RWPE2 (cell line): ENCODE data around the gene EPB41L2.

Source experiments
- ATAC-seq: fragments of 200-7000 bp; cut with Tn5 transposase; 3 replicates; pipeline ENCODE4 v1.9.1; 2021; ENCODE audit warnings: low read depth
- DNase-seq: peaks from one replicate; pipeline ENCODE4 v3.0.0-alpha.2; 2020; ENCODE audit warnings: low spot score
- H3K27ac ChIP-seq: fragments of 450-650 bp; 2 replicates; pipeline ENCODE4 v1.5.1; 2017; ENCODE audit warnings: mild to moderate bottlenecking; ENCODE audit not compliant: poor library complexity, severe bottlenecking
- H3K27me3 ChIP-seq: fragments of 250-450 bp; sonication (Bioruptor Pico); 2 replicates; pipeline ENCODE4 v1.5.1; 2021; ENCODE audit warnings: mild to moderate bottlenecking, moderate library complexity; ENCODE audit not compliant: insufficient read depth, poor library complexity, severe bottlenecking
- H3K36me3 ChIP-seq: fragments of 250-450 bp; sonication (Bioruptor Pico); 2 replicates; pipeline ENCODE4 v1.5.1; 2020; ENCODE audit warnings: low read depth, mild to moderate bottlenecking, moderate library complexity
- H3K4me1 ChIP-seq: fragments of 250-450 bp; sonication (Bioruptor Pico); 2 replicates; pipeline ENCODE4 v1.5.1; 2021; ENCODE audit warnings: mild to moderate bottlenecking, moderate library complexity; ENCODE audit not compliant: insufficient read depth, poor library complexity, severe bottlenecking
- H3K4me3 ChIP-seq: fragments of 250-450 bp; sonication (Bioruptor Pico); 2 replicates; pipeline ENCODE4 v1.5.1; 2021; ENCODE audit warnings: mild to moderate bottlenecking, moderate library complexity; ENCODE audit not compliant: severe bottlenecking
- H3K9me3 ChIP-seq: fragments of 250-450 bp; sonication (Bioruptor Pico); 2 replicates; pipeline ENCODE4 v1.5.1; 2021; ENCODE audit warnings: mild to moderate bottlenecking, moderate library complexity; ENCODE audit not compliant: severe bottlenecking
- CTCF ChIP-seq: fragments of 450-650 bp; IDR thresholded peaks from one replicate; pipeline ENCODE4 v1.5.1; 2017; ENCODE audit warnings: mild to moderate bottlenecking, moderate library complexity; ENCODE audit not compliant: poor library complexity, severe bottlenecking

The EPB41L2 gene

GRCh38 chr6:131037194-131037897 is 25.7 kb downstream of the EPB41L2 start:
- no peaks in the 10 kb centered on the region for H3K4me1 ChIP-seq
- no peak for ATAC-seq
- H3K27me3 ChIP-seq = no peaks in the 10 kb centered on the region
- no peak for TF ChIP-seq CTCF
- H3K9me3 ChIP-seq = no peaks in the 10 kb centered on the region
- no peak overlapping the region for H3K4me3 ChIP-seq
- no peak for DNase-seq
- no peak overlapping the region for H3K27ac ChIP-seq
- no peaks in the 10 kb centered on the region for H3K36me3 ChIP-seq

- ATAC-seq = no peak
- no peaks in the 10 kb centered on the region for H3K9me3 ChIP-seq
- H3K36me3 ChIP-seq = no peaks in the 10 kb centered on the region
- no peak for TF ChIP-seq CTCF
- H3K27ac ChIP-seq = no peak overlapping the region
- H3K4me3 ChIP-seq = no peak overlapping the region
- DNase-seq = no peak
- no peaks in the 10 kb centered on the region for H3K27me3 ChIP-seq
- H3K4me1 ChIP-seq = no peaks in the 10 kb centered on the region
These were observed 26.4 kb downstream of the EPB41L2 start for GRCh38 chr6:131036601-131037000.

- ATAC-seq (no peak), DNase-seq (no peak)
- Histone ChIP-seq H3K27ac (no peak overlapping the region), H3K9me3 (no peaks in the 10 kb centered on the region), H3K4me3 (no peak overlapping the region), H3K36me3 (no peaks in the 10 kb centered on the region), H3K4me1 (no peaks in the 10 kb centered on the region), H3K27me3 (no peaks in the 10 kb centered on the region)
- TF ChIP-seq CTCF = no peak
These were observed 26.9 kb downstream of the EPB41L2 start for GRCh38 chr6:131036143-131036542.

- Histone ChIP-seq H3K4me1 (no peaks in the 10 kb centered on the region), H3K4me3 (no peak overlapping the region), H3K9me3 (no peaks in the 10 kb centered on the region), H3K27me3 (no peaks in the 10 kb centered on the region), H3K27ac (no peak overlapping the region), H3K36me3 (no peaks in the 10 kb centered on the region)
- no peak for TF ChIP-seq CTCF
- DNase-seq (no peak), ATAC-seq (no peak)
These were observed 27.5 kb downstream of the EPB41L2 start for GRCh38 chr6:131035582-131035981.

- no peak for ATAC-seq
- Histone ChIP-seq H3K9me3 (no peaks in the 10 kb centered on the region), H3K4me1 (no peaks in the 10 kb centered on the region), H3K36me3 (no peaks in the 10 kb centered on the region), H3K27me3 (no peaks in the 10 kb centered on the region), H3K4me3 (no peak overlapping the region), H3K27ac (no peak overlapping the region)
- no peak for TF ChIP-seq CTCF
- DNase-seq = no peak
These were observed 29.4 kb downstream of the EPB41L2 start for GRCh38 chr6:131033631-131034030.
